GM21447 (cell line): ENCODE measurements around the gene FAM110A.
"Not testable (repeated sequence)": the region's sequence is repeated elsewhere in the genome, so short reads cannot be mapped to it uniquely, and the experiment has no call there.

Experiments
- ATAC-seq: cut with Tn5 transposase; IDR thresholded peaks from one replicate; pipeline ENCODE4 v1.9.1; 2021; ENCODE audit not compliant: unreplicated experiment

FAM110A gene

GRCh38 chr20:892371-892770, 58.9 kb downstream of the FAM110A start:
- not testable (repeated sequence) for ATAC-seq
